Measurements from ENCODE around the gene CDCA7.
"Not testable (repeated sequence)": the region's sequence is repeated elsewhere in the genome, so short reads cannot be mapped to it uniquely, and the experiment has no call there.

CDCA7 gene

DNA sequence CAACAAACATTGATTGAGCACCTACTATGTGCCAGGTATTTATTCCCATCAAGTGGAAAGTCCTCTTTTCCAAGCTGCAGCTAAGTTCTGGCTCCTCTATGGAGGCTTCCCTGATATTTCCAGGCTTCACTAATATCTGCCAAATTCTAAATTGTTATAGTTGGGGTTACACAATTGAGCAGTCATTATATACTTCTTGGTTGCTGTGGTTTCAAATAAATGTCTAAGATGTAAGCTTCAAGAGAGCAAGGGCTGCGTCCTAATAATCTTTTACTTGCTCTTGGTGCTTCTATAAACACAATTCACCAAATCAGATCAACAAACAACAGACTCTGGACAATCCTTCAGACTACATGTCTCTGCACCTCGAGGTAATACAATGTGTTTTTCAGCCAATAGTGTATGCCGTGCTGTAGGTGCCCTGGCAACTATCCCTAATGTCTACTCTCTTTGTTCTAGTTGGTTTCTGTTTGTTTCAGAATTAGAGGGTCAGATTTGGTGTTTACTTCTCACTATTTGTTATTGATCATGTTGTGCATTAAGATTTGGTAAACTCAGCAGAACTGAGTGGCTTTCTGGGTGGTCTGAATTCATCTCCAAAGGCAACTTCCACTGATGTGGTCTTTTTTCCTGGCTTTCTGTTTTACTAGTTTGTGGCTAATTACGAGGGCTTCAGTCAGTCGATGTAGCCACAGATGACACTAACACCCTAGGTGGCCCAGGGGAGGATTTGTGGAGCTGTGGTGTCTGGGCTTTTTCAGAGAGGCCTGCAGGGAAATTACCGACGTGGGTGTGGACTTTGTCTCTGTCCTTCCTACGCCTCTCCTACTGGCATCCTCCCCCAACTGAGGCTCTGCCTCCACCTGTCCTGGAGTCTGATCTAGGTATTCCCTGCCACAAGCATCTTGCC is 50.4 kb downstream of the CDCA7 start:
- DNase-seq = no peak

DNA sequence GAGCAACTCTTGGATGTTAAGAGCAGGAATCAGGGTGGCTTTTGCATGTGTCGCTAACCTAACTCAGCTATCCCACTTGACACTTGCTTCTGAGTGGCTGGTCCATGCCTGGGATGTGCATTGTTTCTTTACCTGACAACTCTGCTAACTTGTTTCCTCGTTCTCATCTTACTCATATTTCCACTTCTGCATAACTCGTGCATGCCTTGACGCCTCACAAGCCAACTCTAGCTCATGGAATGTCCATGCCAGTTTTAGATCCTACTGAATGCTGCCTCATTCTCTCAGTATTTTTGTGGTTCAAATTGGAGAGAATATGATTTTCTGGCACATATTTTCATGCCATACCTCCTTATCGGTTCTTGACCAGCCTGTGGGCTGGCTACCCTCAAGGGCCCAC is 52.5 kb downstream of the CDCA7 start:
- DNase-seq = no peak

DNA sequence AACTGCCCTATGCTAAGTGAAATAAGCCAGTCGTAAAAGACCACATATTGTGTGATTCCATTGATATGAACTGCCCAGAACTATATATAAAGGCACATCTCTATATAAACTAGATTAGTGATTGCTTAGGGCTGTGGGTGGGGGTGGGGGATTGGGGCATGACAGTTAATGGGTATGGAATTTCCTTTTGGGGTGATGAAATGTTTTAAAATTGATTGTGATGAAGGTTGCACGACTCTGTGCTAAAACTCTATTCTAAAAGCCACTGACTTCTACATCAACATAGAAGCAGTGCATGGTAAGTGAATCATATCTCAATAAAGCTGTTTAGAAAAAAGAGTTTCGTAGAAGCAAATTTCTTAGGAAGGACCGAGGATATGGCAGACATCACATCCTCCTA is 53.0 kb downstream of the CDCA7 start:
- DNase-seq = no peak

DNA sequence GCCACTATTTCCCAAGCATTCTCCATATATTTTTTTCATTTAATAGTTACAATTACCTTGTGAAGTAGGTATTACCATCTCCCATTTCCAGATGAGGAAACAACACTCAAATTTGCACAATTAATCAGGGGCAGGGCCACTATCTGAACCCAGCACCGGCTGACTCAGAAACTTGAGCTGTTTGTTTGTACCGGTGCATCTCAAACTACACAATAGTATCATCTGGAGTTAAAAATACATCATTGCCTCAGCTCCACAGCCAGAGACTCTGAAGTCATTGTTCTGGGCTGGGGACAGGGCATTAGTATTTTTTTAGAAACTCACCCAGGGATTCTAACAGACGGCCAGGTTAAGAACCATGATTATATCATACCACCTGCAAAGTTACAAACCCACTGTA is 55.9 kb downstream of the CDCA7 start:
- no peak for DNase-seq

DNA sequence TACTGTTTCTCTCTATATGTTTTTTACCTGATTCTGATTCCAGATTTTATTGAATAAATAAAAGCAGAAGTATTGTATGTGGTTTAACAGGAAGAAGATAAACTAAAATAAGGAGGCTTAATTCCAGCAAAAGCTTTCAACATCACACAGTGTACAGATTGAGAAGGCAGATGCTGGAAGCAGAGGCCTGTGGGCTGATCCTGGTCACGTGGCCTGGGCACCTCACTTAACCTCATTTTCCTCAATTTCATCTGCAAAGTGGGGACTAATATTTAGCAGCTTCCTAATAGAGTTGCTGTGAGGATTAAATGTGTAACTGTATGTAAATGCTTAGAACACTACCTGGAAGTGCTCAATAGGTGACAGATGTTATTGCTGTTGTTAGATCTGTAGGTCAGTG is 58.0 kb downstream of the CDCA7 start:
- DNase-seq = no peak

DNA sequence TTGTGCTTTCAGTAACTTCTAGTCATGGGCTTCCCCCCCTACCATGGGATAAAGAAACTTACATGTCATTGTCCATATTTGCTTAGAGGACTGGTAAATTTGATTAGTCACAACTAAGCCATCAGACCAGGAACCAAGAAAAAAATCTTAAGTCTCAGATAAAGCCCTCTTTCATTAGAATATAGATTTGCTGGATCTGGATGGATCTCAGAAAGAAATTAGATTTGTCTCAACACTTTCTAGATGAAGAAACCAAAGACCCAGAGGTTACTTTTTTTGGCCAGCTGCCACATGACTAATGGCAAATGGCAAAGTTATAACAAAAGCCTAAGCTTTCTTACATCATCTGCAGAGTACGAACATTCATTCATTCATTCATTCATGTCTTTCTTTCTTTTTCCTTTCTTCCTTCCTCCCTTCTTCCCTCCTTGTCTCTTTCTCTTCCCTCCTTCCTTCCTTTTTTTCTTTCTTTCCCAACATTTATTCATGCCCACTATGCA is 60.2 kb downstream of the CDCA7 start:
- no peak for DNase-seq

DNA sequence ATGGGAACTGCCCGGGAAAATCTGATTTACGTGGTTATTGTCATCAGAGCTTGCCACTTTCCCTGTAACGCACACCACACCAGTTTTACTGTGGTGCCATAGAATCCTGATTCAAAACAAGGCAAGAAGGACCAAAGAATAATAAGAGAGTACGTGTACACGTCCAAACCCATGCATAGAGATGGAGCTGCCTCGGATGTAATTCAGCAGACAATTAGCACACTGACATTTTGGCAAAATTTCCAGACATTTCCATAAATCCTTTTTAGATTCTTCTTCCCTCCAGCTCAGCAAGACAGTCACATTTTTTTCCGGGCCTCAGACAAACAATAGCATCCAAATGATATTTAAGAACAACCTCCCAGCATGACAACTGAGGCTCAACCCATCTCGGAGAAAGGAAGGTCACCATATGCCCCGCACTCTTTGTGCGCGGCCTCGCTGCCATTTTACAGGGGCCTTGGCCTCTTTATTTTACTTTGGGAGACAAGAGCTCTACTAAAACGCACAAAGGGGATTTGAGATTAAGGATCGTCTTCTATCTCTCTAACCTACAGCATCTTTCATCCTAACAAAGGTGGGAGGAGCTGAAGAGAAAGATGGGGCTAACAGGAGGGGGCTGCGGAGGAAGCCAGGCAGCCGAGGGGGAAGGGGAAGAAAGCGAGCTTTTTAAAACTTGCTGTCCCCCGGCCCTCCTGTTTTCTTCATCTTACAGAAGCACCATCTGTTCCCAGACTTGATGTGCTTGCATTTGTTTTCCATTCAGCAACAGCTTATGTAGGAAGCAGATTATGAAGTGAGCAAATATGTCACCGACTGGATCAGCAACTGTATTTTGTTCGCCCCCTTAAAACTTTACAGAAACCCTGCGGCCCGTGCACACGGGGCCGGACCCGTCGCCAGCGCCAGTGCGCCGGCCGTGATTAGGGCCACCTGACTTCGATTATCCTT is 61.0 kb downstream of the CDCA7 start:
- DNase-seq = no peak

DNA sequence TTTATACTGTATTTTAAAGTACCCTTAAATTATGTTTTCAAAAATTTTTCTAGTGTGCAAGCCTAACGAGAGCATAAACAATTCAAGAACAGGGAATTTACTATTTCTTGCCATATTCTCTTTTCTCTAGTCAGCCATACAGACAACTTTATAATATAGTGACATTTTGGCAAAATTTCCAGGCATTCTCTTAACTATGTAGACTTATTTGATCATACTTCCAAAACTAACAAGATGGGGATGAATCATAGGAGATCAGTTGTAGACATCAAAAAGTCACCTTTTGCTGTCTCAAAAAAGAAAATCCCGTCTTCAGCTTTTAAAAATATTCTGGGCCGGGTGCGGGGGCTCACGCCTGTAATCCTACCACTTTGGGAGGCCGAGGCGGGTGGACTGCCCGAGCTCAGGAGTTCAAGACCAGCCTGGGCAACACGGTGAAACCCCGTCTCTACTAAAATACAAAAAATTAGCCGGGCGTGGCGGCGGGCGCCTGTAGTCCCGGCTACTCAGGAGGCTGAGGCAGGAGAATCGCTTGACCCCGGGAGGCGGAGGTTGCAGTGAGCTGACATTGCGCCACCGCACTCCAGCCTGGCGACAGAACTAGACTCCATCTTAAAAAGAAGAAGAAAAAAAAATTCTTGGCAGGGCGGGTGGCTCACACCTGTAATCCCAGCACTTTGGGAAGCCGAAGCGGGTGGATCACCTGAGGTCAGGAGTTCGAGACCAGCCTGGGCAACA is 61.9 kb downstream of the CDCA7 start:
- not testable (repeated sequence) for DNase-seq

DNA sequence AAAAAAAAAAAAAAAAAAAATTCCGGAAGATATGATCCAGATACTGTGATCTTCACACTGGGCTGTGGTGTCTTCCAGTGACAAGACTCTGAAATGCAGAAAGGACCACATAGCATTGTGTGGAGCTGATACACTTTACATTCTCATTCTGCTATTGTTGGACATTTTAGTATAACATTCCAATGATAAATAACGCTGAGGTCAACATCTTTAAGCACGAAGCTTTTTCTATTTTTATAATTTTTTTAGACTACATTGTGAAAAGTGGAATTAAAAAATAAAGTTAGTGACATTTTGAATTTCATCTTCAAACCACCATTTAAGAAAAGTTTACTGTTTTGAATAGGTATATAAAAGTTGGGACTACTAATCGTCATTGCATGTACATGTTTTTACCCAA is 62.7 kb downstream of the CDCA7 start:
- DNase-seq = no peak

DNA sequence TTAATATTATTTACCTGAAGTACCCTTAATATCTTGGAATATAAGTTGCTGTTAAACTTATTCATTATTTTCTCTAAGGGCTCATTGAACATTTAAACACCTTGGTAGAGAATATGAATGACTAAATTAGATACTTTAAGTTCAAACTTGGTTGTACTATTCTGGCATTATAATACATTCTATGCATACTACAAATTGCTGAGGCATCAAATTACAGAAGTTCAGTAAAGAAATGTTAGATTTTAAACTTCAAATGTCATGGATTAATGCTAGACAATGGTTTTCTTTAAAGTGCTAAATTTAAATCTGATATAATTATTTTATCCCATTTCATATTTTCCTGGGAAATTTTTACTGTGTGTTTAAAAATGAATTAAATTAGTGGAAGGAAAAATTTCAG is 63.1 kb downstream of the CDCA7 start:
- no peak for DNase-seq
